ENCODE measurements around the gene GALNT16. TPM values are rescaled to one million over a fixed set of nuclear protein-coding genes. Genes with fewer than 3 reads are reported as not detected.

Gene GALNT16
- total RNA-seq, 1 experiment from 2014 or later: 0.33 TPM

DNA sequence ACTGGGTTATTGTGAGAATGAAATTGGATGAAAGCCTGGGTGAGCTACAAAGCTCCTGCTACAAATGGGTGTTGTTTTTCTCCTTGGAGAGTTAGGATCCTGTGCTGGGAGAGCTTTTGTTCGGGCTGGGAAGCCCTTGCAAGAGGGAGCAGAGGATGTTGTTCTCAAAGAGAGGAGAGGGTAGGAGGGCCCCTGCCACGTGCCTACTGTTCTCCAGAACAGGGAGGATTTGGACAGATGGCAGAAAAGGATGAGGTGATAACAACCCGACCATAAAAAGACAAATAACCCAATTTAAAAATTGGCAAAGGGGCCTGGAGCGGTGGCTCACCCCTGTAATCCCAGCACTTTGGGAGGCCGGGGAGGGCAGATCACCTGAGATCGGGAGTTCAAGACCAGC is 68.8 kb downstream of the GALNT16 start:
- Histone ChIP-seq H3K36me3 (ENCODE audit: low read depth, low read length) (no peaks in the 10 kb centered on the region), H3K4me3 (ENCODE audit: low read length) (no peak overlapping the region), H3K9me2 (replicated peaks; ENCODE audit: low read length) (no peaks in the 10 kb centered on the region), H3K27ac (ENCODE audit: low read length) (no peak overlapping the region), H3K4me1 (ENCODE audit: insufficient read depth, low read length) (no peaks in the 10 kb centered on the region), H3K27me3 (ENCODE audit: low read length) (no peaks in the 10 kb centered on the region), H3K4me2 (ENCODE audit: low read length) (no peak overlapping the region), H3F3A (ENCODE audit: low read length, unreplicated experiment) (no peaks in the 10 kb centered on the region), H3K9me3 (ENCODE audit: low read length) (no peaks in the 10 kb centered on the region), H3K79me2 (ENCODE audit: low read length) (no peaks in the 10 kb centered on the region), H3K9ac (ENCODE audit: low read length) (no peak overlapping the region), H4K20me1 (ENCODE audit: low read length) (no peaks in the 10 kb centered on the region), H2AFZ (ENCODE audit: low read length) (no peak overlapping the region)
- ATAC-seq: no peak
- BruUV-seq (replicated peaks): no TSS peak
- ChIA-PET CTCF (no interaction called here), POLR2A (ENCODE audit: unreplicated experiment) (no interaction called here)
- TF ChIP-seq EZH2phosphoT487 (IDR thresholded peaks at IDR 0.05; ENCODE audit: borderline replicate concordance, low read length) (no peak), EZH2 (IDR thresholded peaks at IDR 0.05; ENCODE audit: low read length, unreplicated experiment) (no peak)
- TF ChIP-seq, protein P1, sequence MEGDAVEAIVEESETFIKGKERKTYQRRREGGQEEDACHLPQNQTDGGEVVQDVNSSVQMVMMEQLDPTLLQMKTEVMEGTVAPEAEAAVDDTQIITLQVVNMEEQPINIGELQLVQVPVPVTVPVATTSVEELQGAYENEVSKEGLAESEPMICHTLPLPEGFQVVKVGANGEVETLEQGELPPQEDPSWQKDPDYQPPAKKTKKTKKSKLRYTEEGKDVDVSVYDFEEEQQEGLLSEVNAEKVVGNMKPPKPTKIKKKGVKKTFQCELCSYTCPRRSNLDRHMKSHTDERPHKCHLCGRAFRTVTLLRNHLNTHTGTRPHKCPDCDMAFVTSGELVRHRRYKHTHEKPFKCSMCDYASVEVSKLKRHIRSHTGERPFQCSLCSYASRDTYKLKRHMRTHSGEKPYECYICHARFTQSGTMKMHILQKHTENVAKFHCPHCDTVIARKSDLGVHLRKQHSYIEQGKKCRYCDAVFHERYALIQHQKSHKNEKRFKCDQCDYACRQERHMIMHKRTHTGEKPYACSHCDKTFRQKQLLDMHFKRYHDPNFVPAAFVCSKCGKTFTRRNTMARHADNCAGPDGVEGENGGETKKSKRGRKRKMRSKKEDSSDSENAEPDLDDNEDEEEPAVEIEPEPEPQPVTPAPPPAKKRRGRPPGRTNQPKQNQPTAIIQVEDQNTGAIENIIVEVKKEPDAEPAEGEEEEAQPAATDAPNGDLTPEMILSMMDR (conservative IDR thresholded peaks at IDR 0.05; ENCODE audit: low read depth, low read length): no peak
- DNase-seq: no peak
- intact Hi-C loops (cut with micrococcal nuclease): no loop called here

DNA sequence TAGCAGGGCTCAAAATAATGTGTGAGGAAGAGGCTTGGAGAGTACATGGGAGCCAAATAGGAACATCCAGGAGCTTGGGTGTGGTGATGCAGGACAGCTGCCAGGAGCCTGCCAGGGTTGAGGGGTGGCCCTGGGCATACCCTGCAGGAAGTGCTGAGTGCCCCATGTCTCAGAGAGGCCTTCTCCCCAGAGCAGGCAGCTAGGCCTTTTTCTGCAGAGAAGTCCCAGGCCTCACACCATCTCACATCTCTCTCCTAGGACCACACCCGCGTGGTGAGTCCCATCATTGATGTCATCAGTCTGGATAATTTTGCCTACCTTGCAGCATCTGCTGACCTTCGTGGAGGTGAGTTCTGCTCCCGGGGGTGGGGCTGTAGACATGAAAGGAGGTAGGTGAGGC is 71.2 kb downstream of the GALNT16 start:
- Histone ChIP-seq H3K27ac (ENCODE audit: low read length) (no peak overlapping the region), H3K27me3 (ENCODE audit: low read length) (no peaks in the 10 kb centered on the region), H2AFZ (ENCODE audit: low read length) (no peak overlapping the region), H3K79me2 (ENCODE audit: low read length) (no peaks in the 10 kb centered on the region), H3F3A (ENCODE audit: low read length, unreplicated experiment) (no peaks in the 10 kb centered on the region), H3K9ac (ENCODE audit: low read length) (no peak overlapping the region), H3K4me2 (ENCODE audit: low read length) (no peak overlapping the region), H3K9me3 (ENCODE audit: low read length) (no peaks in the 10 kb centered on the region), H3K9me2 (replicated peaks; ENCODE audit: low read length) (no peaks in the 10 kb centered on the region), H3K4me3 (ENCODE audit: low read length) (no peak overlapping the region), H3K36me3 (ENCODE audit: low read depth, low read length) (no peaks in the 10 kb centered on the region), H4K20me1 (ENCODE audit: low read length) (no peaks in the 10 kb centered on the region), H3K4me1 (ENCODE audit: insufficient read depth, low read length) (no peaks in the 10 kb centered on the region)
- BruUV-seq (replicated peaks): no TSS peak
- TF ChIP-seq, protein P1 (conservative IDR thresholded peaks at IDR 0.05; ENCODE audit: low read depth, low read length): no peak
- CTCF ChIA-PET: no interaction called here
- intact Hi-C loops (cut with micrococcal nuclease): no loop called here
- ATAC-seq (no peak), DNase-seq (no peak)
- POLR2A ChIA-PET (ENCODE audit: unreplicated experiment): interaction anchor here (0.5 kb wide), 1 partner anchor 31 kb away, joined by 4 read pairs; no protein-coding TSS in a partner anchor

DNA sequence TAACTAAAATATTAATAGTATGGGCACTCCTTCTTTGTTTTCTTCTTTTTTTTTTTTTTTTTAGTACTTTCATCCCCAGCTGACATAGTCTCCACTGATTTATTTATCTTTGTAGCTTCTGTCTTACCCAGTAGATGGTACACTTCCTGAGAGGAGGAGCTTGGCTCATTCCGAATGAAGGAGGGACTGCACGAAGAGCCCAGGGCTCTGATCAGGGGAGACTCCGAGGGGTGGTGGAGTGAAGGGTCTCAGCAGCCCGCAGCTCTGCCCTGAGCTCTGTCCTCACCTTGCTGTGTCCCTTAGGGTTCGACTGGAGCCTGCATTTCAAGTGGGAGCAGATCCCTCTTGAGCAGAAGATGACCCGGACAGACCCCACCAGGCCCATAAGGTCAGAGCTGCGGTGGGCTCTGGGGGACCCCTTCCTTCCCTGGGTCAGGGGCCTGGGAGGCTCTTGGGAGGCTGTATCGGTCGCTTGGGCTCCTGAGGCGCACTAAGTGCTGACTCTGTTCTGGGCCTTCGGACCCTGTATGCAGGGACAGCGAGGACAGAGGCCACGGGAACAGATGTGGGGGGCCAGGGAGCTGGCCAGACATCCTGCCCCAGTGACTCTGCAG is 72.9 kb downstream of the GALNT16 start:
- H3K27ac ChIP-seq (ENCODE audit: low read length): no peak overlapping the region
- TF ChIP-seq EZH2phosphoT487 (IDR thresholded peaks at IDR 0.05; ENCODE audit: borderline replicate concordance, low read length): no peak
- TF ChIP-seq, protein P1 (conservative IDR thresholded peaks at IDR 0.05; ENCODE audit: low read depth, low read length): no peak
- TF ChIP-seq EZH2 (IDR thresholded peaks at IDR 0.05; ENCODE audit: low read length, unreplicated experiment): no peak
- DNase-seq (no peak), ATAC-seq (no peak)
- no peaks in the 10 kb centered on the region for H4K20me1 ChIP-seq (ENCODE audit: low read length)
- no peak overlapping the region for H3K4me3 ChIP-seq (ENCODE audit: low read length)
- ChIA-PET POLR2A (ENCODE audit: unreplicated experiment) (interaction anchor here (0.6 kb wide), 1 partner anchor 21 kb away, joined by 4 read pairs; no protein-coding TSS in a partner anchor), CTCF (interaction anchor here (0.7 kb wide), 1 partner anchor 204 kb away, joined by 5 read pairs; no protein-coding TSS in a partner anchor)
- no peaks in the 10 kb centered on the region for H3F3A ChIP-seq (ENCODE audit: low read length, unreplicated experiment)
- H3K36me3 ChIP-seq (ENCODE audit: low read depth, low read length): no peaks in the 10 kb centered on the region
- no peaks in the 10 kb centered on the region for H3K79me2 ChIP-seq (ENCODE audit: low read length)
- no peaks in the 10 kb centered on the region for H3K9me2 ChIP-seq (replicated peaks; ENCODE audit: low read length)
- intact Hi-C loops (cut with micrococcal nuclease): no loop called here
- H3K4me1 ChIP-seq (ENCODE audit: insufficient read depth, low read length): no peaks in the 10 kb centered on the region
- H3K27me3 ChIP-seq (ENCODE audit: low read length): peaks cover 5% of the 10 kb centered on the region; the same call in 1 of the 2 replicates
- no TSS peak for BruUV-seq (replicated peaks)
- H3K9me3 ChIP-seq (ENCODE audit: low read length): no peaks in the 10 kb centered on the region
- H3K9ac ChIP-seq (ENCODE audit: low read length): no peak overlapping the region
- H2AFZ ChIP-seq (ENCODE audit: low read length): no peak overlapping the region
- no peak overlapping the region for H3K4me2 ChIP-seq (ENCODE audit: low read length)

Data from PC-3 (cell line).